Posterior cingulate gyrus (tissue), 11 donors: ENCODE measurements around the gene MEF2D.
A peak's percentile ranks its signal among the peaks of the same experiment; 100 is the strongest.

ENCODE experiments used
- DNase-seq, 10 donors: peaks; one replicate each; pipeline versions ENCODE4 v3.0.0 to v3.0.0-alpha.2; 2020 to 2021; ENCODE audit warnings: mixed read lengths in 3 of 10
- intact Hi-C: fragments of 100-400 bp; cut with DNase I; formaldehyde crosslinking; loops from one replicate; pipeline ENCODE4 v1.15.1; 2023

The MEF2D gene

GRCh38 chr1:156502894-156503697, 2.5 kb upstream of the MEF2D start:
- peak in 4 of 10 donors; percentile 58 to 93 (median 80) for DNase-seq
- intact Hi-C loops: no loop called here

- intact Hi-C loops: no loop called here
- no peak for DNase-seq
Observed at GRCh38 chr1:156502391-156502893, 1.9 kb upstream of the MEF2D start.

GRCh38 chr1:156500793-156501506, 375 bp upstream of the MEF2D start:
- DNase-seq: peak; percentile 90 to 99 (median 94)
- intact Hi-C loops: loop anchor here (2.0 kb wide), 1 partner anchor 44 kb away; no protein-coding TSS in a partner anchor

GRCh38 chr1:156499842-156500542, 583 bp downstream of the MEF2D start:
- peak in 5 of 10 donors; percentile 64 to 93 (median 69) for DNase-seq
- intact Hi-C loops: loop anchor here (2.0 kb wide), 2 partner anchors 19 to 43 kb away; no protein-coding TSS in a partner anchor

- intact Hi-C loops: loop anchor here (2.0 kb wide), 1 partner anchor 19 kb away; no protein-coding TSS in a partner anchor
- peak in 2 of 10 donors; percentile 41 to 77 for DNase-seq
Observed at GRCh38 chr1:156499194-156499841, 1.3 kb downstream of the MEF2D start.

- peak in 3 of 10 donors; percentile 73 to 86 (median 79) for DNase-seq
Observed at GRCh38 chr1:156498432-156499193, 2.0 kb downstream of the MEF2D start.

GRCh38 chr1:156497743-156498431, 2.7 kb downstream of the MEF2D start:
- intact Hi-C loops: loop anchor here (2.0 kb wide), 1 partner anchor 17 kb away; no protein-coding TSS in a partner anchor

More at GRCh38 chr1:156498432-156499193, 2.0 kb downstream of the MEF2D start:
- intact Hi-C loops: loop anchor here (2.0 kb wide), 1 partner anchor 18 kb away; no protein-coding TSS in a partner anchor

GRCh38 chr1:156497078-156497742, 3.4 kb downstream of the MEF2D start:
- intact Hi-C loops: no loop called here
- DNase-seq: peak in 3 of 10 donors; percentile 47 to 61 (median 59)

More at GRCh38 chr1:156497743-156498431, 2.7 kb downstream of the MEF2D start:
- peak in 4 of 10 donors; percentile 47 to 89 (median 71) for DNase-seq

- peak in 3 of 10 donors; percentile 71 to 83 (median 83) for DNase-seq
- intact Hi-C loops: no loop called here
Observed at GRCh38 chr1:156496211-156496761, 4.3 kb downstream of the MEF2D start.

- intact Hi-C loops: no loop called here
Observed at GRCh38 chr1:156495401-156496140, 5.0 kb downstream of the MEF2D start.

GRCh38 chr1:156494309-156494895, 6.2 kb downstream of the MEF2D start:
- intact Hi-C loops: no loop called here
- peak in 3 of 10 donors; percentile 61 to 74 (median 68) for DNase-seq

More at GRCh38 chr1:156495401-156496140, 5.0 kb downstream of the MEF2D start:
- peak in 3 of 10 donors; percentile 38 to 63 (median 56) for DNase-seq

GRCh38 chr1:156493742-156494141, 6.8 kb downstream of the MEF2D start:
- peak in 2 of 10 donors; percentile 43 to 47 for DNase-seq
- intact Hi-C loops: no loop called here

GRCh38 chr1:156493154-156493631, 7.4 kb downstream of the MEF2D start:
- intact Hi-C loops: no loop called here
- DNase-seq: peak in 5 of 10 donors; percentile 64 to 95 (median 90)

- DNase-seq: peak in 3 of 10 donors; percentile 76 to 91 (median 80)
- intact Hi-C loops: no loop called here
Observed at GRCh38 chr1:156492591-156493080, 7.9 kb downstream of the MEF2D start.

- intact Hi-C loops: no loop called here
Observed at GRCh38 chr1:156492013-156492590, 8.5 kb downstream of the MEF2D start.

More at GRCh38 chr1:156492013-156492590, 8.5 kb downstream of the MEF2D start:
- peak in 2 of 10 donors; percentile 2 to 45 for DNase-seq
